SKM-1 treated with dmso at 0.1 percent for 144 hours (cell line): Measurements from ENCODE around the gene COPS2.
"Not testable (repeated sequence)": the region's sequence is repeated elsewhere in the genome, so short reads cannot be mapped to it uniquely, and the experiment has no call there.

Source experiments
- DNase-seq: peaks from one replicate; lab custom pipeline; 2025; ENCODE audit not compliant: unreplicated experiment; lab: John Stamatoyannopoulos, UW

The COPS2 gene

DNA sequence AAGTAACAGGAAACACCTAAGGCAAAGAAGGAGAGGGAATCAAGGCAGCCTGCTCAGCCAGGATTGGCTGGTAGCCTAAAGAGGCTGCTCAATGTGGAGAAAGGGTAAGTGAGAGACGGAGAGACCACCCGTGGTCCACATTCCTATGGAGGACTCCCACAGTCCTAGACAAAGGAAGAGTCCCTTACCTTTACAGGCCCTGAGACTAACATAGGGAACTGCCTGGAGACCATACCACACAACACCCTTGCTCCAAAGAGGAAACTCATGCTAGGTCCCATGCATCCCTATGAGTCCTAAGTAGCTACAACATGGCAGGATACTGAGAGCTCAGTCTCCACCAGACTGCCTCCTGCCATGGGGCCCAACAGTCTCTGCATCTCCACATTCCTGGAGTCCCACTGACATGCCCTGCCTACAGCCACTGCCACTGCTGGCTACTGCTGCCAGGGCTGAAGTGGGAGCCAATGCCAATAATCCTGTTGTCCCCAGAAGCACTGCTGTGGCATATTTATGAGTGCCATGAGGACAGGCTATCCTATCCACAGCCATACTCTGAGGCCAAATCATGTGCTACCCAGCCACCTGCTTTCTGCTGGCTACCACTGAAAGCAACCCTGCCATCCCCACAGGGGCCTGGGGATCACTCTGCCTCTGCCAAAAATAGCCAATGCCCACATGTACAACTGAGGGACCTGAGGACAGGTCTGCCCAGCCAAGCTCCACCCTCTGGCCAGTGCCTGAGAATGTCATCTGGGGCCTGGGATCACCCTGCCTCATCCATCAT, 45.0 kb downstream of the COPS2 start:
- DNase-seq, result no peak

DNA sequence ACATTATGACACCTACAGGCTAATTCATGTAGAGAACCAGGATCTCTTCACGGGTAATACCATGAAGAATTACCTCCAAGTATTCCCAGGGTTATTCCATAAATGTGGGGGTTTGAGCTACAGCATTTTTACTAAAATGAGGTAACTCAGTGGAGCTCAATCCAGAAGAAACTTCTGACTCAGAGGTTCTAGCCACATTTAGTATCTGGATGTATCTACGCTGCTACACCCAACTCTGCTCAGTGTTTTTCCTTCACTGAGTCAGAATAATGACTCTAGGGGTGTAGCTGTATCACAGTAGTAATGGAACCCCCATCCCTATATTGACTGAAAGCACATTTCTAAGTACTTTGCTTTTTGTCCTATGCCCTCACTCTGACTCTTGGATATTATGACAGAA, 52.4 kb downstream of the COPS2 start:
- DNase-seq, result no peak

DNA sequence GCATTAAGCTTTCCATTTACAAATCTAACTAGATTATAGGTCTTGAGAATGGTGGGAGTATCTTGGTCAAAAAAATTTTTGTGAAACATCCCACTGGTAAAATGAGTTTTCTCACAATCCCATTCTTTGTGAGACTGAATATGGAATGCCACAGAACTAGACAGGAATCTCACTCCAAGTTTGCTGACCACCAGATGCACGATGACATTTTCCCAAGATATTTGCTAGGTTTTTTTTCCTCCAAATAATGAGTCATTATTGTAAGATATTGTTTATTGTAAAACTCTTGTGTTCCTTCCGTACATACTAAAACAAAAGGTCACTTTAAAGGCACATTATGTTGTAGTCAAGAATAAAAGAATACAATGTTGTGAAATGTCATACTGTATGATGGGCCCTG, 53.9 kb downstream of the COPS2 start:
- DNase-seq, result no peak

DNA sequence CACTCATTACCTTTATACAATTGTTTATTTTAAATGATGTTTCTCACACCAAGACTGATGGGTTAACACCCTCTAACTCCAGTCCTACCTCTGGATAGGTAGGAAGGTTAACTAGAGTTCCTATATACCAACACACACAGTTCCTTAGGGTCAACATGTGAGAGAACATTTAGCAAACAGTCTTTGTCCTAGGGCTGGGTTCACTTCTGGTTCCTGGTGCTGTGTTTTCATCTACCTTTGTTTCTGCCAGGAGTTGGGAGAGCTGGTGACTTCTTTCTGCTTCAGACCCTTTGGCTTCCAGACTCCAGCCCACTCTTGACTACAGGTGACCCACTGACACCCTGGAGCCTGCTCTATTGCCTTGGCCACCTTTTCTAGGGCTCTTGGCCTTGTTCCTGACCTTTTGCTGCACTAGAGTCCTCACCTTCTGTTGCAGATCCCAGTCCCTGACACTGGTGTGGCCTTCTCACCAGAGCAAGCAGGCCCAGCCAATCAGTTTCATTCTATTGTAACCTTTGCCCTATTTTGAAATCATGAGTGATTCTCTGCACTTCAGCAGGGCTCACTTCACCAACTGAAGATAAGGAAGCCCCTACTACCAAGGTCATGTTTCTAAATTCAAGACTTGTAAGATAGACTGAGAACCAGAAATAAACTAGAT, 59.2 kb downstream of the COPS2 start:
- no peak for DNase-seq

DNA sequence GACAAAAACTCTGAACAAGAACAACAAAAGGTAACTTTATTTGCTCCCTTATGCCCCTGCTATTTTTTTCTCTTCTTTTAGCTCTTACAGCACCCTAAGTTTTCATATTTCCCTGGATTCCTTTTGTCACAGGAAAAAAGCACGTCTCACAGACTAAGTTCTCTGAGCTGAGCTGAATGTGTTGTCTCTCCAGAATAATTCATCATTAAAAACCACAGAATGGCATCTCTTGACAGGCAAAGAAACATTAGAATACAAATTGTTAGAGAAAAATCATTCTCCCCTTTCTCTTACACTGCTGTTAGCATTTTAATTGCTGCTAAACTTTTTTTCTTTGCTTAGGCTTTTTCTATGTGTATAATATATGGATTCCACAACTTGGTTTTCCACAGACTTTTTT, 60.5 kb downstream of the COPS2 start:
- DNase-seq, result no peak

DNA sequence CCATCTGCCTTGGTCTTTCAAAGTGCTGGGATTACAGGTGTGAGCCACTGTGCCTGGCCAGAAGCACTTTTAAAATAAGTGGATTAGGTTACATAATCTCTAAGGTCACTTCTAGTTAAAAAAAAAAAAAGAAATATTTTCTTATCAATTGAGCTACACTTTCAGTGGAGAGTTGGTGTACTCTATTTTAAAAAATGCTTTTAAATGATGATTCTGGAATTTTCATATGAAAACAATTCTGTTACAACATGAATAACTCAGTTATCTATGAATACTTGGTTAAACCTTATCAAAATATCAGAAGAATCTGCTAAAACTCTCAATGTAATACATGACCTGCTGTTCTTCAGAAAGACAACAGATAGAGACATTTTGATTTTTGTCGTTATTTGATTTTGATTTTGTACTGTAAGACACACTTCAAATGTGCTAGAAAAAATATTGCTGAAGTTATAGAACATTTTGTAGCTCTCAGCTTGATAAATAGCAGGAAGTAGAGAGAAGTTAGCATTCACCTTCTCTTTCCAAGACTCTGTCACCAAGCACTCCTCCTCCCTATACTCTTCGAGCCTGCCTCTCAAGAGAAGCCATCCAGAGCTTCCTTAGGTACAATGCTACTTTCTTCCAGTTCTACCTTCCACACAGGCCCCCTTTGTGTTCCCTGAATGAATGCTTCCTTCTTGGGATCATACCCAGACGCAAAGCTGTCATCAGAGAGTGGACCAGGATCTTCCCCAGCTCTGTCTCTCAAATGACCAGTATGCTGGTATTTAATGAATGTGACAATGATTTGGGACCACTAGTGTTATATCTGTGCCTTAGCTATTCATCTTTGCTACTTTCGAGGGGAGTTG, 61.9 kb downstream of the COPS2 start:
- DNase-seq, result no peak

DNA sequence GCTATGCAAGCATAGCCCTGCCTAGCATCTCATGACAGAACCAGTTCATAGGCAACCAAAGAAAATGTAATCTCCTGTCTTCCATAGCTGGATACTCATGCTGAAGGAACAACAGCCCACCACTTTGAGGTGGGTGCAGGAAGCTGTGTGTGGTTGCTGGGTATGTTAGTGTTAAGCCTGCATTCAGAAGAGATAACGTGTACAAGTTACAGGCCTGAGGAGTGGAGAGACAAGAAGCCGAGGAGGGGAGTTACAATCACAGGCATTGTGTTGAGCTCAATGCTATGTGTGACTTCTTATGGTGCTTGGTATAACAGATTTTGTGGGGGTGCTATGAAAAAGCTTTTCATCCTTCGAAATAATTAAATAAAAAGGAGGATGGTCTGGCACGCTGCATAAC, 66.4 kb downstream of the COPS2 start:
- no peak for DNase-seq

DNA sequence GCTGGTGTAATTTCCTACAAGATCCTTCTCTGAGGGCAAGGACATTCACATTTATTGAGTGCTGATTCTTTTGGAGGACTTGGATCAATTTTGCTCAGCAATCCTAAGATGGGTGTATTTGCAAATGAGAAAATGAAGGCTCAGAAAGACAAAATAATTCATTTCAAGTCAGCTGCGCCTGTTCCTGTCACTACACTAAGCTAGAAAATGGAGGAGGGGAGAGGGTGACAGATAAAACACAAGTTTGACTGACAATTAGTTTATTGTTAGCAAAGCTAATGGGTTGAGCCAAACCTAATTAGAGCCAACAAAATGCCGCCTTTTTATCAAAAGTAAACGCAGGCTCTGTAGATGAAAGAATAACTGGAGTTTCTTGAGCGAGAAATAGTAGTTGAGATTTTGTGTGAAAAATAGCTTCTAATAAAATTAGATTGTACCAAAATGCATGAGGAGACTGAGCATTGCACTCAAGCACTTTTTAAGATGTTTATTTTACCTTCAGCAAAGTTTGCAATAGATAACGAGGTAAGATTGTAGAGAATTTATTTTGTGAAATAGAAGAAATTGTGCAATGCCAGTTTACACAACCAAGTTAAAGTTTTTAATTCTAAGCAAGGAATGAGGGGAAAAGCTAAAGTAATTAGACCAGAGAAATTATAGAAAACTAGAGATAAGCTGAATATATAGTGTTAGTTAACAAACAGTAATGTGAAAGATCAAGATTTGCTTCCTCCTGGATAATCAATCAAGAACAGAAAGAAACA, 69.5 kb downstream of the COPS2 start:
- no peak for DNase-seq

DNA sequence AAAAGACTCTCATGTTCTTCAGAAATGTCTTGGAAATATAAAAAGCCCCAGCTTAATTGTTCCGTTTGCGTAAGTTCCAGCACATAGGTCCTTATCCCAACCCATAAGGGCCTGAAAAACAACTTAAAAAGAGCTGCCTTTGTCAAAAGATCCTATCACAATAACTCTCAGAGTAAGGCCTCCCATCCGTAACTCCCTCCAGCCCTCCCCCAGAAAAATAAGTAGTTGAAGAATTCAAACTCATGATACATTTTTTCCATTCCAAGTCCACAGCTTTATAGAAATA, 71.2 kb downstream of the COPS2 start:
- DNase-seq, result no peak

DNA sequence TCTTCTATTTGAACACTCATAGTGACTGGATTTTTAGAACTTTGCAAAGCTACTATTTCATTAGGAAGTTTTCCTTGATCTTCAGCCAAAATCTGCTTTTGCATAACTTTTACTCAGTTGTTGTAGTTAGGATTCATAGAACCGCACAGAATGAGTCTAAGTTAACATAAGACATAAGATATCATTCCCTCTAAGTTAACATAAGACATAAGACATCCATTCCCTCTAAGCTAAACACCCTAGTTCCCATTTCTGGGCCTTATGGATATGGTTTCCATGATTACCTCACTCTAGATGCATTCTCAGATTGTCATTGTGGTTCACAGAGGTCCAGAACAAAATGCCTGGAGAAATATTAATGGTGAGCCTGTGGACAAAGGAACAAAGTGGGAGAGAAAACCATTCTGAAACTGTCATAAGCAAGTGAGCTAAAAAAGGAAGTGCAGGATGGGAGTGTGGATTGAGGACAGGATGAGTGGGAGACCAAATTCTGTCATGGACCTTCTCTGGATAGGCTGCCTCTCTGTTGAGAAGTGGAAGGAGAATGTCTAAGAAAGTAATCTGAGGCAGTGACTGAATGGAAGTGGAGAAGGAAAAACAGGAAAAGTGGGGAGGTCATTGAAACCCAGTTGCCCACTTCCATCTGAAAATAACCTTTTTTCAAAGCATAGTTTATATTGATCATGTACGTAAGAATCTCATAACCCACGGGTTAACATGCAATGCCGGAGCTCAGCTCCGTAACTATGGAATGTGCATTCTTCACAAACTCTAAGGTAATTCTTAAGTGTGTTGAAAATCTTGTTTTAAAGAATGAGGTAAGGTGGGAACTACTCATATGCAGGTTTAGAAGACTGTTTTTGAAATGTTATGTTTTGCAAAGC, 71.8 kb downstream of the COPS2 start:
- DNase-seq, result no peak

DNA sequence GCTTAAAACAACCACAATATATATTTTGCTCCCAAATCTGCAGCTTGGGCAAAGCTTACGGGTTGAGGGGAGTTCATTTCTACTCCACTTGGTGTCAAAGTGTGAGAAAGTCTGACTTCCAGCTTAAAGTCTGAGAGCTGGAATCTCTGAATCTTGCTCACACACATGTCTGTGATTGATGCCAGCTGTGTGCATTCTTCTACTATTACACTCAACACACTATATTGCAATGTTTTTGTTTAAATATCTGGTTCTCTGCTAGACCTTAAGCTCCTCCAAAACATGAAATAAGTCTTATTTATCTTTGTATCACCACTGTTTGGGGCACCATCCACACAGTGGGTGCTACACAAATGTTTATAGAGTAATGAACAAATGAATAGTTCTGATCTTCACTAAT, 72.4 kb downstream of the COPS2 start:
- no peak for DNase-seq

DNA sequence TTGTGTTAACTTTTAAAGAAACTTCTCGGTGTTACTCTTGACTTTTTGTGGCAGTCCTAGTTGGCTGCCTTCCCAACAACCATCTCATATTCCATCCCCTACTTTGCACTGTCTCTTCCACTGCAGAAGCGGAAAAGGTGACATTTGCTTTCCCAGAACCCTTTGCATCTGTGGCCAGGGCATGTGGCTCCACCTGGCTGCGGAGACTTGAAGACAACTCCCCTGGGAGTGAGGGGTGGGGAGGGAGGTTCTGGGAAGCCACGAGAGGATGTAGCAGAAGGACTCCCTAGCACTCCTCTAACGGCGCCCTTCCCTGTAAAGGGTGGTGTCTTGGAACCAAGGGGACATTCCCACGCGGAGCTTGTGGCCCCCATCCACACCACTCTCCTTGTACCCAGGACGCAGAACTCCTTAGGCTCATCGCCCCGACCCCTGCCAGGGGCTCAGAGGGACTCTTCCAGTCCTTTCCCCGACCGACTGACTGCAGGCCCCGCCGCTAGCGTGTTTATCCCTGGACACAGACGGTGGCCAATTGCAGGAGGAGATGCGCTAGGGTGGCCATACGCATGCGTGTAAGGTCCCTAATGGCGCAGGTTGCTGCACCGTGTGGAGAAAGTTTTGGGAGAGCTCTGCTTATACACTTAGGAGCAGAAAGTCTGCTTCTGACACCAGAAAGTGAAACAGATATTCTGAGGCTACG, 75.9 kb downstream of the COPS2 start:
- DNase-seq, result no peak

DNA sequence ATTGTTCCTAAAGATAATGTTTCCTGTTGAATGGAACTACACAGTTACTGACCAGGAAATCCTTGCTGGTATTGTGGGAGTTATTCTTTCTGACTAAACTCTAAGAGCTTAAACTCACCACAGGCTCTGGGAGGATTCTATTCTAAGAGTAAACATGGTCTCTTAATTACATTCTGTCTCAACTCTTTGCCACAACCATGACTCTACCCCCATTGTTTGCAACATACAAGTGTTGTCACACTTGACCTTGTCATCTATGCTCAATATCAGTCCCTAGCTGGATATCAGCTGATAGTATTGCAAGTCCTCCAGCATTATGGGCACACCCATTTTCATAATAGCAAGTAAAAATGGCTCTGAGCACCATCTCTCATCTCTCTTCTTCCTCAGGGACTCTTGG, 79.5 kb downstream of the COPS2 start:
- peak; percentile 69 for DNase-seq

DNA sequence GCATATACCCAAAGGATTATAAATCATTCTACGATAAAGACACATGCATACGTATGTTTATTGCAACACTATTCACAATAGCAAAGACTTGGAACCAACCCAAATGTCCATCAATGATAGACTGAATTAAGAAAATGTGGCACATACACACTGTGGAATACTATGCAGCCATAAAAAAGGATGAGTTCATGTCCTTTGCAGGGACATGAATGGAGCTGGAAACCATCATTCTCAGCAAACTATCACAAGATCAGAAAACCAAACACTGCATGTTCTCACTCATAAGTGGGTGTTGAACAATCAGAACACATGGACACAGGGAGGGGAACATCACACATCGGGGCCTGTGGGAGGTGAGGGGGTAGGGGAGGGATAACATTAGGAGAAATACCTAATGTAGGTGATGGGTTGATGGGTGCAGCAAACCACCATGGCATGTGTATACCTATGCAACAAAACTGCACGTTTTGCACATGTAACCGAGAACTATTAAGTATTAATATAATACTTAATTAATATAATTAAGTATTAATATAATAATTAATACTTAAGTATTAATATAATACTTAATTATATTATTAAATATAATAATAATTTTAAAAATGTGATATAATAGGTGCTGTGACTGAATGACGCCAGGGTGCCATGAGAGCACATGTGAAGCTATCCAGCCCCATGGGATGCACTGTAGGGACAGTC, 80.7 kb downstream of the COPS2 start:
- not testable (repeated sequence) for DNase-seq
